NAMALWA (cell line): ENCODE measurements around the gene DDI2.
"Not testable (repeated sequence)": the region's sequence is repeated elsewhere in the genome, so short reads cannot be mapped to it uniquely, and the experiment has no call there.

Source experiments
- DNase-seq: peaks from one replicate; pipeline ENCODE4 v3.0.0-alpha.2; 2015; ENCODE audit warnings: low spot score

DDI2 gene

GRCh38 chr1:15636436-15636835, 19.2 kb downstream of the DDI2 start:
- DNase-seq = no peak

GRCh38 chr1:15637826-15638225, 20.6 kb downstream of the DDI2 start:
- no peak for DNase-seq

- DNase-seq = no peak
These were observed 22.0 kb downstream of the DDI2 start for GRCh38 chr1:15639262-15639661.

DNA sequence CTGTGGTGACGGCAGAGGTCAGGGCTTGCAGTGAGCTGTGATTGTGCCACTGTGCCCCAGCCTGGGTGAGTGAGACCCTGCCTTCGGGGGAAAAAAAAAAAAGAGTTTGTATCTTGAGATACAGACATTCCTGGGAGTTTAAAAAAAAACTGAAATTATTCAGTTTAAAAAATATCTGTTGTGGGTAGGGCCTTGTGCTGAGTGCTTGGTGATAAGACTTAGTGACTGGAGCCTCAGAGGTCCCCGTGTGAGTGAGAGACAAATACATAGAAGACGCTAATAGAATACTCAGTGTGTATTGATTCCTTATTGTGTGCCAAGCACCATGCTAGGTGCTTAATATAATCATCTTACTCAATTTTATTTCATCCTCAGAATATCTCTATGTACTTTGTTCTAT, 22.7 kb downstream of the DDI2 start:
- DNase-seq = no peak

DNA sequence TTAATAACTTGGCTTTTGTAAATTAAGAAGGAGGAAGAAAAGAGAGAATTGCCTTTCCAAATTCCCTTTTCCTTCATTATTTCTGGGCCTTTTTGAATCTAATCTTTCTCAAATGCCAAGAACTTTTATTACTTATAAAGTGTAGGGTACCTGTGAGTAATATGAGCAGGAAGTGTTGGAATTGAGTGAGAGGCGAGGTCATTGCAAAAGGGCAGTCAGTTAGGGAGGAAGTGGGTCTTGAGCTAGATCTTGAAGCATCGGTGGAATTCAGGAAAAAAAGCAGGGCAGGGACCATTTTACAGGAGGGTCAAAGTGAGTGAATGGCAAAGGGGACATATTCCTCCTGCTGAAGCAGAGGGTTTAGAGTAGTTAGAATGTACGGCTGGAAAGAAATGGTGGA, 23.4 kb downstream of the DDI2 start:
- DNase-seq = no peak

DNA sequence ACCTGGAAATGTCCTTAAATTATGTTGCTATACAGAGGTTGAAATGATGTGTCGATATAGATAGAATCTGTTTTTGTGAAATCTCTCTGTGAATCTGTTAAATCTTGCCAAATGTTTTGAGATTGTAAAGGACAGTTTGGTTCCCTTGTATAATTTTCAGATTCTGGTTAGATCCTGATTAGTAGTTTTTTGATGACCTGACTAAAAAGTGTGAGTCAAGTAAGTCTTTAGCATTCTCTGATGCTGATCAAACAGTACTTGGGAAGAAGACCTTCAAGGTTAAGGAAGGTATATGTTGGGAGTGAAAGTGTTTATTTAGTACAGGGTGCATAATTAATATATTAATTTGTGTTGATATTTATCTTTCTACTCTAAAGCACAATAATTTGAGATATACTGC, 32.7 kb downstream of the DDI2 start:
- no peak for DNase-seq

DNA sequence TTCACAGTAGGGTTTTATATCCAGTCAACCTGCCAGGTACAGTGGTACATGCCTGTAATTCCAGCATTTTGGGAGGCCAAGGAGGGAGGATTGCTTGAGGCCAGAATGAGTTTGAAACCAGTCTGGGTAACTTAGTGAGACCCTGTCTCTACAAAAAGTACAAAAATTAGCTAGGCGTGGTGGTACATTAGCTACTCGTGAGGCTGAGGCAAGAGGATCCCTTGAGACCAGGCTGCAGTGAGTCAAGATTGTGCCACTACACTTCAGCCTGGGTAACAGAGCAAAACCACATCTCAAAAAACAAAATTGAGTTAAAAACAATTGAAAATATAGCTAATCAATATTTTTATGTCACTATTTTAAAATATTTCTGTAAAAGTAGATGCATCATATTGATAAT, 33.2 kb downstream of the DDI2 start:
- no peak for DNase-seq

- DNase-seq = not testable (repeated sequence)
These were observed 34.9 kb downstream of the DDI2 start for GRCh38 chr1:15652130-15652529.

DNA sequence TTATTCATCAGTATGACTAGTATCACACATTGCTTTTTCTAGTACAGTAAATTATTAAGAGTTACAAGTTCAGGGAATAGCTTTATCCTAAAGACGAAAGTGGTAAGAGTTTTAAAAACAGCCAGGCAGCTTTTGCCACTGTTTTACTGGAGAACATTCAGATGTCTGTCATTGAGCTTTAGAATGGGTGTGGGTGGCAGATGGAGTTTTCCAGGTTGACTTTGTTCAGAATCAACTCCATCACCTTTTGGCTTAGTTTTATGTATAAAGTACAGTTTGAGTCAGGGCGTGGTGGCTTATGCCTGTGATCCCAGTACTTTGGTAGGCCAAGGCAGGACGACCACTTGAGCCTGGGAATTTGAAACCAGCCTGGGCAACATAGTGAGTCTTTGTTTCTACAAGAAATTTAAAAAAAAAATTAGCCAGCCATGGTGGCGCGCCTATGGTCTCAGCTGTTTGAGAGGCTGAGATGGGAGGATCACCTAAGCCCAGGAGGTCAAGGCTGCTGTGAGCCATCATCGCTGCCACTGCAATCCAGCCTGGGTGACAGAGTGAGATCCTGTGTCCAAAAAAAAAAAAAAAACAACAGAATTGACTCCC, 36.9 kb downstream of the DDI2 start:
- DNase-seq = no peak

GRCh38 chr1:15656464-15656863, 39.2 kb downstream of the DDI2 start:
- DNase-seq = no peak

DNA sequence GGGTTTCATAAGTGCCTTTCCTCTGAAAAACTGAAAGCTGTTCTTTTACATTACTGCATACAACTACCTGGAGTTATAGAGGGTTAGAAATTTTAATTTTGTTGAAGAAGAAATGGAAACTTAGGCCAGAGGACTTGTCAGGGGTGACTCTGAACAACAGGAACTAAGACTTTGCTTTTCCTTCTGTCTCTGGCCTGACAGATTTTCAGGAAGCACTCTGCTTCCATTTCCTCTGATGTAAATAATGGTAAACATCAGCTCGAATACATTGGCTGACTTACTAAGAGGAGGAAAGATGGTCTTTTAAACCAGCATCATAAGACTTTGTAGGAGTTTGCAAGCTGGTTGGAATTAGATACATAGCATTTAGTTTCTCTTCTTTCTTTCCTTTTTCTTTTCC, 39.8 kb downstream of the DDI2 start:
- DNase-seq = no peak

GRCh38 chr1:15660151-15660550, 42.9 kb downstream of the DDI2 start:
- no peak for DNase-seq

DNA sequence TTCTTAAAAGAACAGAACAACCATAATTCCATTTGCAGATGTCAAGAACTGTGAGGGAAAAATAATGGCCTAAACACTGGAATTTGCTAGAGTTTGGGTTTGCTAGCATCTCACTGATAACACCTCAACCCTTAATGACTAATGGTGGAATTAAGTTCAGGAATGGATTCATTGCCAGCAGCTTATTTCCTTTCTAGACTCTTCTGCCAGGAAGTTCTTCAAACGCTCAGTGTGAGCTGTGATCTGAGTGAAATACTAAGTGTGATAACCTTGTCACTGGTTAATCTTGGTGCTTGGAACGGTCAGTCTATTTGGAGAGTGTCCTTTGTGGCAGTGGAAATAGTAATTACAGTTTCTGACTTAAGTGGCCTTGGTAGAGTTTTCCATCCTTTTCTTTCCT, 45.2 kb downstream of the DDI2 start:
- no peak for DNase-seq

- no peak for DNase-seq
These were observed 46.7 kb downstream of the DDI2 start for GRCh38 chr1:15663925-15664324.

DNA sequence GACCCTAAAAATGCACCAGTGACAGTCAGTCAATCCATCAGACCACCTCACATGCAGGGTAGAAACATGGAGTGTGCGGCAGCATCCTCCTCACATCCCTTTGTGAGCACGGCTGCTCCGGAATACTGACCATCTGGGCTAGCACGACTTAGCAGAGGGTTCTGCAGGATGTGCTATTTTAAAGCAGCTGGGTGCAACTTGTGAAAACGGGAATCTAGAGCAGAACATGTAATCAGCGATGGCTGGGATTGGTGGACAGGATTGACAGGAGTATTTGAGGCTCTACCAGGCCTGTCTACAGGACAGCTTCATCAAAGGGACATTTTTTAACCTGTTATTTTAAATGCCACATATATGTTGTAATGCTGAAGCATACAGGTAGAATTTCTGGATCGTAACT, 50.1 kb downstream of the DDI2 start:
- no peak for DNase-seq

GRCh38 chr1:15668089-15668754, 51.0 kb downstream of the DDI2 start:
- no peak for DNase-seq

DNA sequence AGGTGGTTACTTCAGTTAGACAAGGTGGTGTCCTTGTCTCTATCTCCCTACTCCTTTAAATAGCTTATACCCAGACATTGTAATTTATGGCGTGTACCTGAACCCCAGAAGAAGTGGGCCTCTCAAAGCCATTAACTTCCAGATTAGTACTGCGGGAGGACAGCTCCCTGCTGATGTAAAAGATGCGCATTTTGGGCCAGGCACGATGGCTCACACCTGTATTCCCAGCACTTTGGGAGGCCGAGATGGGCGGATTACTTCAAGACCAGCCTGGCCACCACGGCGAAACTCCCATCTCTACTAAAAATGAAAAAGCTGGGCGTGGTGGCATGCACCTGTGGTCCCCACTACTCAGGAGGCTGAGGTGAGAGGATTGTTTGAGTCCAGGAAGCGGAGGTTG, 51.8 kb downstream of the DDI2 start:
- DNase-seq = no peak

DNA sequence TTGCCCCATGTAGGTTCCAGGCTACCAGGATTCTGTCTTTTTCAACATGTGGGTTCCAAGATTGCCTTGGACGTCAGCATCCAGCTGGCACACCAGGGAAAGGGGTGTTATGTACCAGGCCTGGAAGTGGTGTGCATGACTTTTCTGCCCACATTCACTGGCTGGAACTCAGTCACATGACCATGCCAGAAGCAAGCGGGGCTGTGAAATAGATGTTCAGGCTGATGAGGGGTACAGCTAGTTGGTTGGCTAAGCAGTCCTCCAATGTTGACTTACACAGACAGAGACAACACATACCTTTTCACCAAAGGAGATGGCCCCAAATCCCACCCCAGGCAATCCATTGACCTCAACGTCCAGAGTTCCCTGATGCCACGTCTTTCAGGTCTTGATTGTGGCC, 52.6 kb downstream of the DDI2 start:
- no peak for DNase-seq

DNA sequence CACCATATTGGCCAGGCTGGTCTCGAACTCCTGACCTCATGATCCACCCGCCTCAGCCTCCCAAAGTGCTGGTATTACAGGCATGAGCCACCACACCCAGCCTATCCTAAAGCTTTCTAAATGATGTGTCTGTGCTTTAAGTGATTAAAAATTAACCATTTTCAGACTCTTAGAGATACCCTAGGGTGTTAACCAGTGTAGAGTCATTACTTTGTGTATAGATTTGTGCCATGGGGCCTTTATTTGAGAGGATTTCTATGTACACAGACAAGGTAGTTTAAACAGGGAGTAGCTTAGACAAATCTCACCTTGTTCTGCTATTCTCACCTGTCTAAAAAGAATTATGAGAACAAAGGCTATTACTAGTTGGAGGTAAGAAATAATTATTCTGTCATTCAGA, 54.2 kb downstream of the DDI2 start:
- DNase-seq = no peak

DNA sequence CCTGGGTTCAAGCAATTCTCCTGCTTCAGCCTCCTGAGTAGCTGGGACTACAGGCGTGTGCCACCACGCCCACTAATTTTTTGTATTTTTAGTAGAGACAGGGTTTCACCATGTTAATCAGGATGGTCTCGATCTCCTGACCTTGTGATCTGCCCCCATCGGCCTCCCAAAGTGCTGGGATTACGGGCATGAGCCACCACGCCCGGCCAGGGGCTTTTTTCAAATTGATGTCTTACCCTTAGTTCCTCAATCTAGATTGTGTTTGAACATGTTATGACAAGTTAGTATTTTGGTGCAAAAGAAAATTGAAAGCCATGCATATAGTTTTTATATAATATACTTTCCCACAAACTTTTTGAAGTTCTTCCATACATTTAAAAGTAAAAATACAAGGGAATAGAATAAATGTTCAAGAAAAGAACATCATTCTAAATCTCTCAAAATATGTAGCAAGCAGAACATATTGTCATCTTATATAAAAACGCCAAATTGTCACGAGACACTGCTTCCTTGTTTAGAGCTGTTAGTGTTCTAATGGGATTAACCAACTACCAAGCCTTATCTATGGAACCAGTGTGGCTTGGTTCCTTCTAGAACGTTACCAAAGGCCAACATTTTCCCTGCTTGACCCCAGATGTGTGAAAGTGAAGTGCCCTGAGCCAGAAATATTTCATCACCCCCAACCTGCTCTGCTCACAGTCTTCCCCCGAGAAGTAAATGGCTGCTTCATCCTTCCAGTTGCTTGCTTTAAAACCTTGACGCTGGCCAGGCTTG, 57.3 kb downstream of the DDI2 start:
- DNase-seq = no peak

- DNase-seq = no peak
These were observed 58.8 kb downstream of the DDI2 start for GRCh38 chr1:15676010-15676409.

- DNase-seq = no peak
These were observed 59.7 kb downstream of the DDI2 start for GRCh38 chr1:15676688-15677661.
